Stomach (tissue), 9 donors: ENCODE data around the gene HIP1. TPM values are rescaled to one million over a fixed set of nuclear protein-coding genes. Genes with fewer than 3 reads are reported as not detected.

Experiments used
- DNase-seq, 2 donors: peaks; one replicate each; pipeline versions ENCODE4 v3.0.0 to v3.0.0-alpha.2; 2013 to 2019
- H3K27ac ChIP-seq, 5 donors: fragments of 200-600 bp in 4 of 5; sonication (generic) in 4 of 5; one replicate each; pipeline ENCODE4 v1.5.1; 2013 to 2019; ENCODE audit warnings: mild to moderate bottlenecking in 1 of 5, moderate library complexity in 1 of 5
- H3K27me3 ChIP-seq, 3 donors: fragments of 200-600 bp; sonication (generic); one replicate each; pipeline ENCODE4 v1.5.1; 2017 to 2019; ENCODE audit warnings: mixed run types in 1 of 3
- H3K36me3 ChIP-seq, 4 donors: fragments of 200-600 bp; sonication (generic); 1 replicate in 3 of 4; 2 replicates in 1 of 4; pipeline ENCODE4 v1.5.1; 2016 to 2019
- H3K4me1 ChIP-seq, 4 donors: fragments of 200-600 bp; sonication (generic); one replicate each; pipeline ENCODE4 v1.5.1; 2016 to 2019
- H3K4me3 ChIP-seq, 4 donors: fragments of 200-600 bp; sonication (generic) in 3 of 4; one replicate each; pipeline ENCODE4 v1.5.1; 2016 to 2019; ENCODE audit warnings: mild to moderate bottlenecking in 1 of 4
- H3K9me3 ChIP-seq, 4 donors: fragments of 200-600 bp; sonication (generic); one replicate each; pipeline ENCODE4 v1.5.1; 2016 to 2019
- CTCF ChIP-seq, 7 experiments: fragments of 450-650 bp in 4 of 7; fragments of 200-600 bp in 3 of 7; sonication (generic) in 3 of 7; IDR thresholded peaks; one replicate each; pipeline ENCODE4 v1.5.1; 2016 to 2019; ENCODE audit warnings: antibody characterized with exemption in 7 of 7, control low read depth in 2 of 7, mild to moderate bottlenecking in 1 of 7
- EP300 ChIP-seq: sonication (generic); formaldehyde crosslinking; IDR thresholded peaks from one replicate; pipeline ENCODE4 v1.6.1; 2017; ENCODE audit warnings: antibody characterized with exemption
- POLR2A ChIP-seq, 4 donors: fragments of 450-650 bp; IDR thresholded peaks; one replicate each; pipeline ENCODE4 v1.6.1; 2016; ENCODE audit warnings: antibody characterized with exemption in 4 of 4, control low read depth in 2 of 4, mild to moderate bottlenecking in 1 of 4, moderate library complexity in 1 of 4
- POLR2AphosphoS5 ChIP-seq, 3 donors: sonication (generic); formaldehyde crosslinking; IDR thresholded peaks; one replicate each; pipeline ENCODE4 v1.6.1; 2016; ENCODE audit warnings: antibody characterized with exemption in 3 of 3
- WGBS, 5 donors: extraction: QIAGEN DNeasy Blood & Tissue Kit in 3 of 5; methylation state at CpG; one replicate each; pipeline versions ENCODE4 v1.1.5 to v1.1.7; 2013 to 2018; 5-methylcytosine and 5-hydroxymethylcytosine counted together
- intact Hi-C: fragments of 100-400 bp; cut with DNase I; formaldehyde crosslinking; loops from one replicate; pipeline ENCODE4 v1.15.1; 2023; ENCODE audit warnings: low total_unique reads
- polyA plus RNA-seq, 3 donors: library from polyadenylated mRNA; stranded (reverse); fragments of 200-250 nt; gene quantifications; one replicate each; pipeline ENCODE4 v1.2.3, GENCODE V29; 2013
- total RNA-seq, 5 donors: library from RNA; depleted of rRNA; stranded (reverse); fragments of >200 nt; gene quantifications; one replicate each; pipeline versions ENCODE4 v1.1.0 to v1.2.3, GENCODE V29; 2014 to 2016
- donor health status: healthy with polysubstance abuse.
- donor health status: Bipolar disorder and iron deficiency.
- donor health status: healthy.

Gene HIP1
- total and polyA plus RNA-seq, 8 donors = 2.8 to 15.8 (median 6.8) TPM

GRCh38 chr7:75679060-75679459 lies 59.7 kb downstream of the HIP1 start:
- H3K4me1 ChIP-seq = no peaks in the 10 kb centered on the region
- intact Hi-C loops = no loop called here
- peaks cover 0 to 9% (median 8%) of the 10 kb centered on the region in 4 donors for H3K9me3 ChIP-seq
- no peak overlapping the region for H3K27ac ChIP-seq
- no peaks in the 10 kb centered on the region for H3K36me3 ChIP-seq
- TF ChIP-seq CTCF (IDR thresholded peaks at IDR 0.05) (no peak), POLR2AphosphoS5 (IDR thresholded peaks at IDR 0.05) (no peak), EP300 (no peak)
- no peak overlapping the region for H3K4me3 ChIP-seq
- no peaks in the 10 kb centered on the region for H3K27me3 ChIP-seq
- no peak for DNase-seq
- WGBS, 5 donors = 88 to 97% (median 93%) methylated on average over 3 of the region's 3 CpGs

- WGBS, 5 donors = 65 to 92% (median 71%) methylated on average over 4 of the region's 4 CpGs
- H3K27ac ChIP-seq = no peak overlapping the region
- no peaks in the 10 kb centered on the region for H3K4me1 ChIP-seq
- no peaks in the 10 kb centered on the region for H3K27me3 ChIP-seq
- no peak overlapping the region for H3K4me3 ChIP-seq
- peaks cover 0 to 1% (median 0%) of the 10 kb centered on the region in 4 donors for H3K9me3 ChIP-seq
- no peak for DNase-seq
- TF ChIP-seq POLR2A (IDR thresholded peaks at IDR 0.05) (no peak), POLR2AphosphoS5 (IDR thresholded peaks at IDR 0.05) (no peak), EP300 (no peak), CTCF (IDR thresholded peaks at IDR 0.05) (no peak)
- no peaks in the 10 kb centered on the region for H3K36me3 ChIP-seq
- intact Hi-C loops = loop anchor here (10.0 kb wide), 1 partner anchor 55 kb away; no protein-coding TSS in a partner anchor
Measured at GRCh38 chr7:75669579-75669978, 69.2 kb downstream of the HIP1 start.

- H3K4me1 ChIP-seq = no peaks in the 10 kb centered on the region
- intact Hi-C loops = loop anchor here (10.0 kb wide), 1 partner anchor 57 kb away; no protein-coding TSS in a partner anchor
- no peaks in the 10 kb centered on the region for H3K36me3 ChIP-seq
- DNase-seq = no peak
- no peak overlapping the region for H3K4me3 ChIP-seq
- TF ChIP-seq POLR2A (IDR thresholded peaks at IDR 0.05) = no peak
- TF ChIP-seq CTCF (IDR thresholded peaks at IDR 0.05) = no peak
- TF ChIP-seq POLR2AphosphoS5 (IDR thresholded peaks at IDR 0.05) = no peak
- TF ChIP-seq EP300 = no peak
- 50 to 71% (median 51%) methylated on average over 4 of the region's 4 CpGs for WGBS, 5 donors
- H3K27me3 ChIP-seq = no peaks in the 10 kb centered on the region
- H3K27ac ChIP-seq = no peak overlapping the region
- H3K9me3 ChIP-seq = no peaks in the 10 kb centered on the region
Measured at GRCh38 chr7:75667938-75668337, 70.8 kb downstream of the HIP1 start.

- Histone ChIP-seq H3K36me3 (no peaks in the 10 kb centered on the region), H3K27me3 (no peaks in the 10 kb centered on the region), H3K4me1 (no peaks in the 10 kb centered on the region), H3K27ac (peak overlapping the region in 1 of 5 donors; percentile 34), H3K9me3 (no peaks in the 10 kb centered on the region), H3K4me3 (no peak overlapping the region)
- intact Hi-C loops = loop anchor here (10.0 kb wide), 1 partner anchor 61 kb away; no protein-coding TSS in a partner anchor
- no peak for TF ChIP-seq CTCF (IDR thresholded peaks at IDR 0.05)
- no peak for TF ChIP-seq POLR2A (IDR thresholded peaks at IDR 0.05)
- no peak for TF ChIP-seq EP300
- no peak for TF ChIP-seq POLR2AphosphoS5 (IDR thresholded peaks at IDR 0.05)
- WGBS, 5 donors = 80 to 88% (median 83%) methylated on average over 8 of the region's 8 CpGs
- DNase-seq = no peak
Measured at GRCh38 chr7:75663302-75663907, 75.3 kb downstream of the HIP1 start.
